Posterior cingulate gyrus (tissue), 11 donors: ENCODE results near the gene BRD7.

ENCODE experiments used
- DNase-seq, 10 donors: peaks; one replicate each; pipeline versions ENCODE4 v3.0.0 to v3.0.0-alpha.2; 2020 to 2021; ENCODE audit warnings: mixed read lengths in 3 of 10
- intact Hi-C: fragments of 100-400 bp; cut with DNase I; formaldehyde crosslinking; loops from one replicate; pipeline ENCODE4 v1.15.1; 2023

The BRD7 gene

DNA sequence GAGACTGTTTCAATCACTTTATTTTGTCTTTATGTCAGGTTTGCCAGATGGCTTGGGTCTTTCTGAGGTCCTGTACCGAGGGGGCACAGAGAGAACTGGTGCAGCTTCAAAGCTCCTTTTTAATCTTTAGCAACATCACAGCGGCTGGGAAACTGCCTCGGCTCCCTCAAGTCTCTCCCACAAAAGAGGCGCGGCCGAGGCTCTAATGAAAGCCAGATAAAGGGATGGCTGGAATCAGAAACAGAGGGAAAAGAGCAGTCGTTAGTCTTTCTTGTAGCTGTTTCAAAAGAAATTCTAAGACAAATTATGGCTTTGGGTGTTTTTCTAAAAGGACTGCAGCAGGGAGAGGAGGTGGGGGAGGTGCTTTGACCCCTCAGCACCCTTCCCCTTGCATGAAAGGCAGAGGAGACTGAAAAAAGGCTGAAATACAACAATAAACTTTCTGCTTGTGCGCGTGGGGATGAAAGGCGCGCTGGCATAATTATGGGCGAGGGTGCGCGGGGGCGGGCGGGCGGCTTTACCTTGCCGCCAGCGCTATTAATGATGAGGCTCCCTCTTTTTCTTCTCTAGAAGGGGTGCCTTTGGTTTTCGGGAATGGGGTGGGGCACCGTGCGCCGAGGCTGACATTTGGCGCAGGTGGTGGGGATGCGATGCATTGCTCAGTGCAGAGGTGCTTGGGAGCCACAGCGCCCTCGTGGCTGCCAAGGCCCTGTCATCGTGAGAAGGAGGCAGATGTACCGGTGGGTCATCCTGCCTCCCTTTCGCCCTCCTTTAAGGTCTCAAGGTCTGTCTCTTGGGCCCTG, 22.3 kb upstream of the BRD7 start:
- intact Hi-C loops = no loop called here
- peak in 1 of 10 donors; percentile 32 for DNase-seq

GRCh38 chr16:50390371-50390771, 21.6 kb upstream of the BRD7 start:
- no peak for DNase-seq
- intact Hi-C loops = no loop called here

DNA sequence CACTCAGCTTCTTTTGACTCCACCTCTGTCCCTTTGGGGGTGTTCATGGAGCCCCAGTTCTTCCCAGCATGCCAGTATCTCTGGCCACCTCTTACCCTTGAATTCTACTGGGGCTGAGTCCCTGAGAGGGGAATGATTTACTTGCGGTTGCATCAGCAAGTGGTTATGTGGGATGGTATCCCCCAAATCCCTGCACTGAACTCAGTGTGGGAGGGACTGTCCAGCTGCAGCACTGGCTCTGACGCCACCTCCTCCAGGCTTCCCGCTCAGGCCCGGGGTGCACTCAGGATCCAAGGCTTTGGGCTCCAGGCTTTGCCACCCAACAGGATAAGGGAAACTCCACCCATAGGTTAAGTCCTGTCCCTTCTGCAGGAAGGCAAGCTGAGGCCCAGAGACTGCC, 21.1 kb upstream of the BRD7 start:
- intact Hi-C loops = no loop called here
- no peak for DNase-seq

GRCh38 chr16:50388496-50388895, 19.7 kb upstream of the BRD7 start:
- DNase-seq = no peak
- intact Hi-C loops = no loop called here

DNA sequence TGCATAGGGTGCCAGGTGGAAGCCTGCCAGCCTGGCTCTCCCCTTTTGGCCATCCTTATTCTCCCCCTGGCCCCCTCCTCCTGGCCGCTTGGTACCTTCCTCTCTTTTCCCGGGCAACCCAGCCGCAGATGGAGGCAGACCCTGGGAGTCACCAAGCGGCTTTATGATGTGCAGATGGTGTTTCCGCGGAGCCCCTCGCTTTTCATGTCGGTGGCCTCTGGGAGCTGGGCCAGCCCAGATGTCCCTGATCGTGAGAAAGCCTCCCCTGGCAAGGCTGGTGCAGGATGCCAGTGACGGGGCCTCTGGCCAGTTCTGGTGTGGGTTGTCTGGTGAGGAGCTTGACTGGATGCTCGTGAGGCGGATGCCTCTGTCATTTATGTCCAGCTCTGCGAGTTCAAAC, 18.0 kb upstream of the BRD7 start:
- intact Hi-C loops = no loop called here
- peak in 4 of 10 donors; percentile 24 to 89 (median 58) for DNase-seq

GRCh38 chr16:50386139-50386538, 17.4 kb upstream of the BRD7 start:
- DNase-seq = no peak
- intact Hi-C loops = no loop called here

DNA sequence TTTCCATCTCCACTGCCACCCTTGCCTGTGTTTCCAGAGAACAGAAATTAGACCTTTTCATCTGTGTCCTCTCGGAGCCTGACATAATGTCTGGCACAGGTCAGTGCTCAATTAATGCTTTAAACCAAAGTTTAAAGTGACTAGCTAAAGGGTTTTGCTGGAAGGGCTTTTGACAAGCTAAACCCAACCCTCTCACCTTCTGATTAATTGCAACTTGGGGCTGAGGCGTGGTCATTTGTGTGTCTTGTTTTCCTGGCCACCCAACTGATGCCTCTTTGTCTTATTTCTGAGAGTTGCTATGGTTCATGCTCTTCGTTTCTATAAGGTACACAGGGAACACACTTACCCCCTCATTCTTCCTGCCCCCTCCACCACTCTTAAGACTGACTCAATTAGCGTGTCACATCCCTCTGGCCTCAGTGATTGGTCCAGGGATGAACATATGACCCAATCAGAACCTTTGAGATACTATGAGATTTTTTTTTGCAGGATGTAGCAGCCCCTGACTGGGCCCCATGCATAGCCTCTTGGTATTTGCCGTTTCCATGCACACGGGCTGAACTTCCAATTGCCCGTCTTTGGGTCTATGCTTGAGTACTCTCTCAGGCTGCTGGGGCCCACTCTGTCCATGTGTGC, 15.8 kb upstream of the BRD7 start:
- intact Hi-C loops = no loop called here
- no peak for DNase-seq

GRCh38 chr16:50381679-50382440, 13.1 kb upstream of the BRD7 start:
- DNase-seq = no peak
- intact Hi-C loops = no loop called here

DNA sequence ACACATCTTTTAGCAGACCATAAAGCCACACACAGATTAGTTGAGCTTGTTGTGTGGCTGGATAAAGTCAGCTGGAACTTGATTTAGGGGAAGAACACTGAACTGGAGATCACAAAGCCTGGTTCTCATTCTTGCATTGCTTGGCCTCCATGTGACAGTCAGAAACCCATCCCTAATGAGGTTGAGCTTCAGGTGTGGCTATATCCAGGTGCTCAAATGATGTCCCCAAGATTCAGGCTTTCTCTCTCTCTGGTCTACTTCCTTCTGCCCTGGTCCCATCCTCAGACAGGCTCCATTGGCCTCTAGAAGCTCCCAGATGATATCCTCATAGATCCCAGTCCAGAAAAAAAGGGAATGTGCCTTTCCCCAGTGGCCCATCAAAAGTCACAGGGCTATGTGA, 9.6 kb upstream of the BRD7 start:
- intact Hi-C loops = no loop called here

GRCh38 chr16:50377001-50377400, 8.2 kb upstream of the BRD7 start:
- intact Hi-C loops = no loop called here
- no peak for DNase-seq

More for the DNA sequence above, 9.6 kb upstream of the BRD7 start:
- no peak for DNase-seq

DNA sequence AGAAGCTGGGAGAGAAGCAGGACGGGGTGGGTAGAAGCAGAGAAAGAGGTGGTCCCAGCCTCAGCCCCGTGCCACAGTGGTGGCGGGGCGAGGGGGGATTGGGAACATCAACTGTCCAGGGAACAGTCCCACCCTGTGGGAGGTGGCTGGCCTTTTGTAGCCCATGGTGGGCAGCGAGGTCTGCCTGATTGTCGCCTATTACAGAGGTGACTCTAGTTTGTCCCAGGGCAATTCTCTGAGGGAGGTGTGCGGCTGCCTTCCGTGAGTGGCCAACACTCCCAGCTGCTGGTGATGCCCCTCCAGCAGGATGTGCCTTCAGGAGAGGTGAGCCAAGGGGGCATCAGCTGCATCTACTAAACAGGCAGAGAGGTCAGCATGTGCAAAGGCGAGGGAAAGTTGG, 5.0 kb upstream of the BRD7 start:
- DNase-seq = no peak
- intact Hi-C loops = loop anchor here (2.0 to 5.0 kb wide), 2 partner anchors 374 to 433 kb away; no protein-coding TSS in a partner anchor

DNA sequence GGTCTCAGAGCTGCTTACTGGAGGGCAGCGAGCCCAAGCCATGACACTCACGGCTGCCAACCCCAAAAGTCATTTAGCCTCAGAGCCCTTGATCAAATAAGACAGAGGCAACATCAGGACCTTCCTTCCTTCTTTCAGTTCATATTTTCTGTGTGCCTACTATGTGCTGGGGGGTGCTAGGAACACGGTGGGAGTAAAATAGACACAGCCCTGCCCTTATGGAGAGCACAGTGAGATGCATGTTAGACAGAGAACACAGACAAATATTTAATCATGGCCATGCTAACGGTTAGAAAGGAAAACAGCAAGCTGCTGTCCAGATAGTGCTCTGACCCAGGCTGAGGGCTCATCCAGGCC, 4.5 kb upstream of the BRD7 start:
- intact Hi-C loops = loop anchor here (2.0 to 5.0 kb wide), 2 partner anchors 374 to 433 kb away; no protein-coding TSS in a partner anchor

GRCh38 chr16:50372611-50373344, 4.0 kb upstream of the BRD7 start:
- intact Hi-C loops = loop anchor here (1.0 to 5.0 kb wide), 4 partner anchors 168 to 434 kb away; no protein-coding TSS in a partner anchor
- peak in 3 of 10 donors; percentile 34 to 85 (median 38) for DNase-seq

More for the DNA sequence above, 4.5 kb upstream of the BRD7 start:
- DNase-seq = no peak

DNA sequence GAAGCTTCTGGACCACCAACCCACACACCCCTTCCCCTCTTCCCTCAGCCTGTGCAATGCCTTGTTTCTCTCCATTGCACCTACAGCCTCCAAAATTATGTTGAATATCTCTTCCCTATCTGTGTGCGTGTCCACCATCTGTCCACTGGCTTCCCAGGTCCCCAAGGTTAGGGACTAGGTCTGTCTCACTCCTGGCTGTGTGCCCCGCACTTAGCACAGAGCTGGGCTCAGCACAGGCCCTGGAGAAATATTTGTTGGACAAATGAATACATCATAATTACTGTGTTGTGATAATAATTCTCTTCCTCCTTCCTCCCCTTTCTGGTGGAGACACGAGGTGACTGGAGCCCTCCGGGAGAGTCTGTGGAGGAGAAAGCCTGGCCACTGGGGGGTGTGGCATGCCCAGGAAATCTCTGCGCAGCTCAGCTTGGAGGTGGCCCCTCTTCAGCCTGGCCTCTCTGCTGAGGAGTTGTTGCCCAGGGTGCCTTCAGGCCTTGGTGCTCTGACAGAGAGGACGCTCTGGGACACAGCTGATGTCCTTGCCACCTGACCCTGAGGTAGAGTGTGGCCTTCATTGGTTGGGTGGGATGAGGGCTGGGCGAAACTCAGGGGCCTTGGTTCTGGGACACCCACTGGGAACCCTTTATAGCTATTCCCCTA, 3.3 kb upstream of the BRD7 start:
- intact Hi-C loops = loop anchor here (1.0 to 5.0 kb wide), 4 partner anchors 168 to 435 kb away; no protein-coding TSS in a partner anchor
- peak; percentile 48 to 95 (median 66) for DNase-seq

DNA sequence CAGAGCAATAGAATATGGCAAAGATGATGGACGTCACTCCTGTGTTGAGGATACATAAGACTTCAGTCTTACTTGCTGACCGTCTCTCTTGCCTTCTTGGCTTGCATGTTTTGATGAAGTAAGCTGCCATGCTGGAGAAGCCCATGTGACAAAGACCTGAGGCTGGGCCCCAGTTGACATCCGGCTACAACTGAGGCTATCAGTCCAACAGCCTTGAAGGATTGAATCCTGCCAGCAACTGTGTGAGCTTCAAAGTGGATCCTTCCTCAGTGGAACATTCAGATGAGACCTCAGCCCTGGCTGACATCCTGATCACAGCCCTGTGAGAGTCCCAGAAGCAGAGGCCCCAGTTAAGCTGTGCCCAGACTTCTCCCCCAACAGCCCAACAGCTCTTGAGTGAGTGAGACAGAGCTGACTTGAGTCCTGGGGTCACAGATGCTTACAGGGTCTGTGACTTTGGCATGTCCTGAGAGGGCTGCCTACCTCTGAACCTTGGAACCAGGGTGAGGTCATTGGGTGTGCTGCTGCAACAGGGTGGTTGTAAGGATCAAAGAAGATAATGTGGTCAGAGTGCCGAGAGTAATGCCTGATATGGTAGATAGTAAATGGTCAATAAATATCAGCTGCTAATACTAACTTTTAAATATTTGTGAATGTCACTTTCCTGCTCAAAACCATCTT, 2.4 kb upstream of the BRD7 start:
- no peak for DNase-seq
- intact Hi-C loops = loop anchor here (5.0 kb wide), 1 partner anchor 376 kb away; no protein-coding TSS in a partner anchor

DNA sequence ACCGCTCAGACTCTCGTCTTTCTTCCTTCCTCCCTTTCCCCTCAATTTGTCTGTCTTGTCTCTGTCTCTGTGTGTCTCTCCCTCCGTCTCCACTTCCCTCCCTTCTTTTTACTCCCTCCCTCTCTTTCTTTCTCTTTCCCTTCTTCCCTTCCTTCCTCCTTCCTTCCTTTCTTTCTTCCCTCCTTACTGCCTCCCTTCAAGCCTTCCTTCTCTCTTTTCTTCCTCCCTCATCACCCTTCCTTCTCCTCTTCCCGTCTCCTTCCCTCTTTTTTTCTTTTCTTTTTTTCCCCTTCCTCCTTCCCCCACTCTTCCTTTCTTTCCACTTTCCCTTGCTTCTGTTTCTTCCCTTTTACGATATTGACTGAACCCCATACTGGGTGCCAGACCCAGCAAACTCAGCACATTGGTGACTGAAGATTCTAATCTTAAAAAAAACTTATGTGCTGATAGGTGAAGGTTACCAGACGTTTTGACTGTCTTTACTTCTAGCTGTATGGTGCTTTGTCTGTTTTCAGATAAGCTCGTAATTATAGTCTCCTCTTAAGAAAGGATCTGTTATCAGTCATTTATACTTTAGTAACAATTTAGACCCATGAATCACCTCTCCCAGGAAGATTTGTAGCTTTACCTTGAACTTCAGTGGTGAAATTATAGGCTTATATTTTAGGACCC, 481 bp upstream of the BRD7 start:
- no peak for DNase-seq
- intact Hi-C loops = loop anchor here (5.0 to 10.0 kb wide), 3 partner anchors 154 to 344 kb away; partner anchors contain the start of genes CNEP1R1 and TENT4B

GRCh38 chr16:50367777-50368409, 895 bp downstream of the BRD7 start:
- no peak for DNase-seq
- intact Hi-C loops = loop anchor here (5.0 to 10.0 kb wide), 3 partner anchors 153 to 343 kb away; partner anchors contain the start of genes CNEP1R1 and TENT4B
